HL-60/S4 treated with phorbol 12-myristate 13-acetate at 8.2 ng/mL for 4 days and 3 days (cell line): Measurements from ENCODE around the gene PDLIM4.

Source experiments
- in situ Hi-C: fragments of 300-500 bp; cut with MboI; formaldehyde crosslinking; loops from 2 replicates; pipeline ENCODE4 v1.15.0; 2022; ENCODE audit warnings: low sequenced_read_pairs

The PDLIM4 gene

DNA sequence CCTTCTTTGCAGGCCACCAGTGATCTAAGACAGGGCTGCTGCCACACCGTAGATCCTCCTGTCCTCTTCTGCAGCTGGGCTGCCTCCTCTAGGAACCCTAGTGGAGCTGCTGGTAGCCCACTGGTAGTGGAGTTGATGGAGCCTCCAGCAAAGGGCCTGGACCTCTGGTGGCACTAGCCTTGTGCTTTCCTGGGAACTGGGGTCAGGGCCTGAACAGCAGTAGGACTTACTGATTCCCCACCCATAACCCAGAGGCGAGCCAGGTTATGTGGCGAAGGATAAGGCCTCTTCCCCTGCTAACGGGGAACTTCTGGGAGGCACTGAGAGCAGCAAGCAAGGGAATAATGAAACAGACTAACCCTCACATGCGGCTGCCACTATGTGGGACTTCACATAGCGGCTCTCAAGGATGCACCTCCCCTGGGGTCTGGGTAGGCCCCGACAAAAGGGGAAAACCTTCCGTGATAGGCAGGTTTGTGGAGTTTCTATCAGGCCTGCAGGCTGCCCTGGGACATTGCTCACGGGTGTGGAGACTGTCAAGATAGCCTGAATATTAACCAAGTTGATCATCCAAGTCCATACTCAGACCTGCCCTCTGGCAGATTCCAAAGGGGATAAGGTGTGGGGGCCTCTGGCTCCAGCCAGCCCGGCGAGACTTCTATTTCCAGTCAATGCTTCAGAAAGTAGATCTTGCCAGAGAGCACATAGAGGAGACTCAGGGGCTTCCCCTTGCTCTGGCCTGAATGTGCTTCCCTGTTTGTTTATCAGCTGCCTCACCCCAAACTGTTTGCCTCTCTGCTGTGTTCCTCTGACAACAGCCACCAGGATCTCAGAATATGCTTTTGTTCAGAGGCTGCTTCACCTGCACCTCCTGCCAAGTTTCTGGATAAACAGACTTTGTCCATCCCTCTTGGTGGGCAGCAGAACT is 44.1 kb downstream of the PDLIM4 start:
- in situ Hi-C loops = no loop called here

- in situ Hi-C loops = no loop called here
Measured at GRCh38 chr5:132302413-132302812, 44.9 kb downstream of the PDLIM4 start.

DNA sequence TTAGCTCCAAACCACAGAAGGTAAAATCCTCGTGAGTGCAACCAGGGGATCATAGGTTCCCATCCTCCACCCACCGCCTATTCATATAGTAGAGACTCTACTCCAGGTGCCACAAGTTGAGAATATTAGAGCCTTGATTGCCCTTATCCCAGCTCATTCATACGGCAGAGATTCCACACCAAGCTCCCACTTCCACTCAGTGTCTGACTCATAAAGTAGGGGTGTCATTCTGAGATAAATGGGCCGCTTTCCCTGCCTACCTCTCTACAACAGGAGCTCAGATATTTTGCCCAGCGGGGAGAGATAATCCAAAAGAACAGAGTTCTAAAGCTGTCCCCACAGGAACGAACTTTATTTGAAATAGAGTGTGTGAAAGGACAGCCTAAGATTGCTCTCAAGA is 46.1 kb downstream of the PDLIM4 start:
- in situ Hi-C loops = no loop called here

GRCh38 chr5:132305420-132305819 is 47.9 kb downstream of the PDLIM4 start:
- in situ Hi-C loops = no loop called here

GRCh38 chr5:132308701-132309100 is 51.2 kb downstream of the PDLIM4 start:
- in situ Hi-C loops = no loop called here

- in situ Hi-C loops = no loop called here
Measured at GRCh38 chr5:132309679-132310078, 52.2 kb downstream of the PDLIM4 start.

GRCh38 chr5:132310141-132310834 is 52.8 kb downstream of the PDLIM4 start:
- in situ Hi-C loops = no loop called here

- in situ Hi-C loops = no loop called here
Measured at GRCh38 chr5:132313366-132313765, 55.9 kb downstream of the PDLIM4 start.

GRCh38 chr5:132313961-132314432 is 56.5 kb downstream of the PDLIM4 start:
- in situ Hi-C loops = no loop called here

- in situ Hi-C loops = no loop called here
Measured at GRCh38 chr5:132315529-132316067, 58.1 kb downstream of the PDLIM4 start.

DNA sequence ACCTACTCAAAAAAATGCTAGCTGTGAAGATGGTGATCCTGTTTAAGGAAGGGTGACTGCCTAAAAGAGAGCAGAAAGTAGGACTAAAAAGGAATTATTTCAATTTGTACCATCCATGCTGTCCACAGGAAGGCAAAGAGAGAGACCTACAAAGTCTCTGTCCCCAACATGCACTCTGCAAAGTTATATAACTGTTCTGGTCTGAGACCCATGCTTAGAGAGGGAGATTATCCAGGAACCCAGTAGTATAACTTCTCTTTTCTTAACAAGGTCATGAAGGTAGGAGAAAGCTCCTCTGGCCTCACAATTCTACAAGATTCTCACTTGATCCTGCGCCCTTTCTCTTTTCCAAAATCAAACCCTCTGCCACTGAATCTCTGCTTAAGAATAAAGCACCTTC is 62.5 kb downstream of the PDLIM4 start:
- in situ Hi-C loops = no loop called here

DNA sequence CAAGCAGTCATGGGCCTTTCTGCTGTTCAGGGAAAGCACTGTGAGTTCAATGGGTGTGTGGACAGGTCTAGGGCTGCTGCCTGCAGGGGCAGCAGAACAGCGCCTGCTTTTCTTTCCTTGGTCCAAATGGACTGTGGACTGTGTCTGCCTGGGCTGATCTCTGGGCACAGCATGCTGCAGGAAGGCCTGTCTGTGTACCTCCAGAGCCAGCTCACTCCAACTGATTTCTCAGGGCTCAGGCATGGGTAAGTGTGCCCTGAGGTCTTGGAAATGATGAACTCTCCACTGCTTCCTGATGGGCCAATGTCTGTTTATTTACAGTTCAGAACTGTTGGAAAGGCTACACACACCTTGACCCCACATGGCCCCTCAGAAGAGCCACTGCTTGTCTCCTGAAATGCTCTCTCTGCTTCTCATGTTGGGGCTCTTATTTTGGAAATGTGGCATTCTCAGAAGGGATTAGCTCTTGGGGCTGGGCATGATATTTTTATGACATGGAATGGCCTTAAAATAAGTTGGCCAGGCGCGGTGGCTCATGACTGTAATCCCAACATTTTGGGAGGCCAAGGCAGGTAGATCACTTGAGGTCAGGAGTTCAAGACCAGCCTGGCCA is 63.7 kb downstream of the PDLIM4 start:
- in situ Hi-C loops = no loop called here

DNA sequence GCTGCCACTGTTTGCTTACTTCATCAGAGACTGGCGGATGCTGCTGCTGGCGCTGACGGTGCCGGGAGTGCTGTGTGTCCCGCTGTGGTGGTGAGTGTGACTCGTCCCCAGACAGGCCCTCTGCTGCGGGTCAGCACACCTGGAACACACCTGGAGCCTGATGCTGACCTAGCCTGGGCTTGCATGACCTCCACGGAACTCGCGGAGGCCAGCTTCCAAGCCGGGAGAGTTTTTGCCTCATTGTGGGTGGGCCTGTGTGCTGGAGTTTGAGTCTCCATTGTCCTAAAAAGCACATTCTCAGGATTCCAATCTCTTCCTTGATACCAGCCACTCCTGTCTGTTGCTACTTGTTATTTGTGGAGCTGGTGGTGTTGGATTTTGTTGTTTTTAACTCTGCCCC is 64.8 kb downstream of the PDLIM4 start:
- in situ Hi-C loops = no loop called here
